GM23338 (cell line): Measurements from ENCODE around the gene TOMM20L. TPM values are rescaled to one million over a fixed set of nuclear protein-coding genes. Genes with fewer than 3 reads are reported as not detected.

Experiments
- ATAC-seq: fragments of 200-7000 bp; cut with Tn5 transposase; 3 replicates; pipeline ENCODE4 v1.9.1; 2020
- DNase-seq: peaks from one replicate; pipeline ENCODE4 v3.0.0-alpha.2; 2015; ENCODE audit warnings: low spot score
- H2AFZ ChIP-seq: fragments of 200-600 bp; sonication (generic); 2 replicates; pipeline ENCODE4 v1.8.0; 2016; ENCODE audit warnings: antibody characterized with exemption, mild to moderate bottlenecking, moderate library complexity
- H3F3A ChIP-seq: fragments of 200-600 bp; sonication (generic); replicated peaks from 2 replicates; pipeline ENCODE4 v1.8.0; 2017; ENCODE audit warnings: antibody characterized with exemption, mixed run types, low read depth
- H3K27ac ChIP-seq: fragments of 200-600 bp; sonication (generic); 2 replicates; pipeline ENCODE4 v1.6.1; 2016; ENCODE audit warnings: low read depth
- H3K27me3 ChIP-seq: fragments of 200-600 bp; sonication (generic); 2 replicates; pipeline ENCODE4 v1.8.0; 2016; ENCODE audit warnings: mild to moderate bottlenecking, mixed run types, moderate library complexity; ENCODE audit not compliant: insufficient read depth
- H3K36me3 ChIP-seq: fragments of 200-600 bp; sonication (generic); 2 replicates; pipeline ENCODE4 v1.8.0; 2016; ENCODE audit warnings: mild to moderate bottlenecking; ENCODE audit not compliant: insufficient read depth
- H3K4me1 ChIP-seq: fragments of 200-600 bp; sonication (generic); 2 replicates; pipeline ENCODE4 v1.8.0; 2016; ENCODE audit warnings: mild to moderate bottlenecking, moderate library complexity; ENCODE audit not compliant: insufficient read depth
- H3K4me2 ChIP-seq: fragments of 200-600 bp; sonication (generic); 2 replicates; pipeline ENCODE4 v1.7.1; 2017; ENCODE audit warnings: mixed run types
- H3K4me3 ChIP-seq: fragments of 200-600 bp; sonication (generic); 2 replicates; pipeline ENCODE4 v1.6.1; 2016; ENCODE audit warnings: mixed run types
- H3K79me2 ChIP-seq: fragments of 200-600 bp; sonication (generic); replicated peaks from 2 replicates; pipeline ENCODE4 v1.8.0; 2017; ENCODE audit warnings: mild to moderate bottlenecking; ENCODE audit not compliant: insufficient read depth
- H3K9me2 ChIP-seq: fragments of 200-600 bp; sonication (generic); 2 replicates; pipeline ENCODE4 v1.8.0; 2017; ENCODE audit not compliant: insufficient read depth
- H4K20me1 ChIP-seq: fragments of 200-600 bp; sonication (generic); replicated peaks from 2 replicates; pipeline ENCODE4 v1.8.0; 2017; ENCODE audit warnings: mild to moderate bottlenecking; ENCODE audit not compliant: insufficient read depth
- H3K27ac Mint-ChIP-seq: 2 replicates; pipeline ENCODE4 v1.8.0; 2020; ENCODE audit warnings: inconsistent platforms, mild to moderate bottlenecking, moderate library complexity, mixed read lengths
- H3K27me3 Mint-ChIP-seq: 3 replicates; pipeline ENCODE4 v1.8.0; 2022; ENCODE audit warnings: low read depth, mild to moderate bottlenecking, moderate library complexity, mixed read lengths, inconsistent platforms; ENCODE audit not compliant: insufficient read depth, poor library complexity
- H3K36me3 Mint-ChIP-seq: 3 replicates; pipeline ENCODE4 v1.8.0; 2021; ENCODE audit warnings: low read depth, mild to moderate bottlenecking, inconsistent platforms, moderate library complexity, mixed read lengths
- H3K4me1 Mint-ChIP-seq: 3 replicates; pipeline ENCODE4 v1.8.0; 2020; ENCODE audit warnings: mild to moderate bottlenecking, inconsistent platforms, mixed read lengths
- H3K4me3 Mint-ChIP-seq: 3 replicates; pipeline ENCODE4 v1.8.0; 2021; ENCODE audit warnings: moderate library complexity, mild to moderate bottlenecking, inconsistent platforms, mixed read lengths
- H3K9me3 Mint-ChIP-seq: 3 replicates; pipeline ENCODE4 v1.8.0; 2020; ENCODE audit warnings: moderate library complexity, mild to moderate bottlenecking, inconsistent platforms, mixed read lengths
- CREB1 ChIP-seq: fragments of 250-450 bp; sonication (Bioruptor Pico); IDR thresholded peaks from 2 replicates; pipeline ENCODE4 v1.5.0; 2020; ENCODE audit warnings: low read depth, mild to moderate bottlenecking, moderate library complexity
- CTCF ChIP-seq, 2 experiments: fragments of 200-600 bp in 1 of 2; sonication (generic) in 1 of 2; conservative IDR thresholded peaks; 2 replicates each; pipeline versions ENCODE4 v1.5.1 to v1.6.1; 2016 to 2017; ENCODE audit warnings: antibody characterized with exemption in 2 of 2, low read depth in 2 of 2, mild to moderate bottlenecking in 2 of 2, moderate library complexity in 1 of 2
- ETS1 ChIP-seq: IDR thresholded peaks from 2 replicates; pipeline ENCODE4 v1.6.1; 2016; ENCODE audit warnings: antibody characterized with exemption
- EZH2 ChIP-seq: fragments of 200-600 bp; sonication (generic); IDR thresholded peaks from one replicate; pipeline ENCODE4 v1.8.0; 2017; ENCODE audit warnings: antibody characterized with exemption, mild to moderate bottlenecking, low read depth; ENCODE audit not compliant: unreplicated experiment
- EZH2phosphoT487 ChIP-seq: fragments of 200-600 bp; sonication (generic); IDR thresholded peaks from one replicate; pipeline ENCODE4 v1.8.1; 2018; ENCODE audit warnings: antibody characterized with exemption; ENCODE audit not compliant: unreplicated experiment
- JUNB ChIP-seq: IDR thresholded peaks from one replicate; pipeline ENCODE4 v1.6.1; 2016; ENCODE audit warnings: antibody characterized with exemption; ENCODE audit not compliant: unreplicated experiment
- NANOG ChIP-seq: IDR thresholded peaks from 2 replicates; pipeline ENCODE4 v1.6.1; 2016; ENCODE audit warnings: antibody characterized with exemption, borderline replicate concordance
- POLR2AphosphoS5 ChIP-seq: IDR thresholded peaks from 2 replicates; pipeline ENCODE4 v1.6.1; 2016; ENCODE audit warnings: antibody characterized with exemption, low read depth
- REST ChIP-seq: IDR thresholded peaks from one replicate; pipeline ENCODE4 v1.6.1; 2018; ENCODE audit warnings: antibody characterized with exemption; ENCODE audit not compliant: unreplicated experiment
- STAT1 ChIP-seq: IDR thresholded peaks from one replicate; pipeline ENCODE4 v1.6.1; 2016; ENCODE audit warnings: antibody characterized with exemption; ENCODE audit not compliant: unreplicated experiment
- ZNF114 ChIP-seq: fragments of 250-450 bp; sonication (Bioruptor Pico); IDR thresholded peaks from 2 replicates; pipeline ENCODE4 v1.5.0; 2020; ENCODE audit warnings: mild to moderate bottlenecking, moderate library complexity
- ZNF331 ChIP-seq: fragments of 250-450 bp; sonication (Bioruptor Pico); IDR thresholded peaks from 2 replicates; pipeline ENCODE4 v1.5.0; 2020; ENCODE audit warnings: low read depth, mild to moderate bottlenecking, moderate library complexity
- ZNF462 ChIP-seq: fragments of 250-450 bp; sonication (Bioruptor Pico); IDR thresholded peaks from 2 replicates; pipeline ENCODE4 v1.5.0; 2020; ENCODE audit warnings: mild to moderate bottlenecking, moderate library complexity
- polyA plus RNA-seq: library from polyadenylated mRNA; unstranded; fragments of >200 nt; fragmentation: Nextera tagmentation; extraction: Ambion mirVana; gene quantifications from 2 replicates; pipeline ENCODE4 v1.2.1, GENCODE V29; 2016
- total RNA-seq: library from RNA; depleted of rRNA; stranded (reverse); fragments of >200 nt; shearing (Covaris generic); gene quantifications from 2 replicates; pipeline ENCODE4 v1.2.3, GENCODE V29; 2014

TOMM20L gene
- total and polyA plus RNA-seq, 2 experiments from 2014 or later = not detected

- H3K4me1 ChIP-seq = no peaks in the 10 kb centered on the region; the same call in 1 of the 2 replicates
- no peaks in the 10 kb centered on the region for H3K9me2 ChIP-seq
- Mint-ChIP-seq H3K27me3 (peaks cover 7% of the 10 kb centered on the region), H3K27ac (no peak overlapping the region), H3K36me3 (no peaks in the 10 kb centered on the region), H3K4me3 (no peak overlapping the region), H3K9me3 (no peaks in the 10 kb centered on the region), H3K4me1 (peaks cover 4% of the 10 kb centered on the region; the same call in 1 of the 3 replicates)
- no peak overlapping the region for H3K27ac ChIP-seq
- H3K4me2 ChIP-seq = no peak overlapping the region
- peaks cover 6% of the 10 kb centered on the region for H3F3A ChIP-seq
- H3K27me3 ChIP-seq = peaks cover 12% of the 10 kb centered on the region
- no peak overlapping the region for H2AFZ ChIP-seq
- no peaks in the 10 kb centered on the region for H4K20me1 ChIP-seq
- no peak overlapping the region for H3K4me3 ChIP-seq
- no peak for DNase-seq
- no peak for ATAC-seq
- TF ChIP-seq REST = no peak
- TF ChIP-seq ZNF462 (CRISPR knock-in tag) = no peak
- TF ChIP-seq EZH2 = no peak
- no peak for TF ChIP-seq STAT1
- TF ChIP-seq NANOG = no peak
- TF ChIP-seq ZNF114 (CRISPR knock-in tag) = no peak
- TF ChIP-seq EZH2phosphoT487 = no peak
- no peak for TF ChIP-seq POLR2AphosphoS5
- TF ChIP-seq ZNF331 (CRISPR knock-in tag) = no peak
- no peak for TF ChIP-seq JUNB
- no peak for TF ChIP-seq CTCF (conservative IDR thresholded peaks at IDR 0.05; ENCODE audit: low read depth in 2 of 2)
- TF ChIP-seq CREB1 (CRISPR knock-in tag) = no peak
- no peak for TF ChIP-seq ETS1
- no peaks in the 10 kb centered on the region for H3K79me2 ChIP-seq
- no peaks in the 10 kb centered on the region for H3K36me3 ChIP-seq
Measured at GRCh38 chr14:58390830-58391229, 4.9 kb upstream of the TOMM20L start.
